NCI-H2081 (cell line): ENCODE data around the gene ELMOD3.
"Not testable (repeated sequence)": the region's sequence is repeated elsewhere in the genome, so short reads cannot be mapped to it uniquely, and the experiment has no call there.

ENCODE experiments used
- DNase-seq, 2 experiments: peaks; one replicate each; lab custom pipeline; 2025; lab: John Stamatoyannopoulos, UW

Gene ELMOD3

GRCh38 chr2:85329181-85329651, 25.4 kb upstream of the ELMOD3 start:
- DNase-seq: no peak

- DNase-seq: not testable (repeated sequence)
Measured at GRCh38 chr2:85329701-85330100, 24.9 kb upstream of the ELMOD3 start.

GRCh38 chr2:85330839-85331636, 23.5 kb upstream of the ELMOD3 start:
- DNase-seq: no peak

- not testable (repeated sequence) for DNase-seq
Measured at GRCh38 chr2:85333877-85334276, 20.7 kb upstream of the ELMOD3 start.

GRCh38 chr2:85334928-85335327, 19.6 kb upstream of the ELMOD3 start:
- DNase-seq: no peak

GRCh38 chr2:85340034-85340892, 14.3 kb upstream of the ELMOD3 start:
- DNase-seq: no peak

GRCh38 chr2:85341269-85342029, 13.1 kb upstream of the ELMOD3 start:
- no peak for DNase-seq

GRCh38 chr2:85342156-85342555, 12.4 kb upstream of the ELMOD3 start:
- no peak for DNase-seq

- DNase-seq: not testable (repeated sequence)
Measured at GRCh38 chr2:85343207-85343895, 11.2 kb upstream of the ELMOD3 start.

GRCh38 chr2:85344356-85344954, 10.1 kb upstream of the ELMOD3 start:
- no peak for DNase-seq

- no peak for DNase-seq
Measured at GRCh38 chr2:85347599-85347998, 7.0 kb upstream of the ELMOD3 start.

GRCh38 chr2:85353876-85354285, 688 bp upstream of the ELMOD3 start:
- DNase-seq: no peak

- DNase-seq: no peak
Measured at GRCh38 chr2:85355073-85355410, 473 bp downstream of the ELMOD3 start.

- no peak for DNase-seq
Measured at GRCh38 chr2:85355521-85355920, 952 bp downstream of the ELMOD3 start.

- DNase-seq: no peak
Measured at GRCh38 chr2:85356186-85356585, 1.6 kb downstream of the ELMOD3 start.

GRCh38 chr2:85357736-85358135, 3.2 kb downstream of the ELMOD3 start:
- DNase-seq: no peak

GRCh38 chr2:85362653-85363387, 8.3 kb downstream of the ELMOD3 start:
- DNase-seq: not testable (repeated sequence)

GRCh38 chr2:85367180-85367579, 12.6 kb downstream of the ELMOD3 start:
- no peak for DNase-seq

- no peak for DNase-seq
Measured at GRCh38 chr2:85368921-85369320, 14.4 kb downstream of the ELMOD3 start.

GRCh38 chr2:85369500-85369899, 14.9 kb downstream of the ELMOD3 start:
- DNase-seq: peak in 1 of 2 experiments; percentile 35

GRCh38 chr2:85371045-85371444, 16.5 kb downstream of the ELMOD3 start:
- DNase-seq: no peak
